Hepatocyte (in vitro differentiated cells): ENCODE results near the gene CSTPP1.

Experiments
- EZH2 ChIP-seq: fragments of 200-600 bp; sonication (generic); IDR thresholded peaks from 2 replicates; pipeline ENCODE4 v1.6.1; 2016; ENCODE audit warnings: antibody characterized with exemption, mild to moderate bottlenecking, borderline replicate concordance
- EZH2phosphoT487 ChIP-seq: fragments of 200-600 bp; sonication (generic); IDR thresholded peaks from one replicate; pipeline ENCODE4 v1.6.1; 2018; ENCODE audit warnings: antibody characterized with exemption, mild to moderate bottlenecking, low read depth, moderate library complexity; ENCODE audit not compliant: unreplicated experiment, severe bottlenecking
- TF ChIP-seq, protein P1 (sequence below): fragments of 200-600 bp; sonication (generic); IDR thresholded peaks from 2 replicates; pipeline ENCODE4 v1.5.1; 2016; ENCODE audit warnings: antibody characterized with exemption, mild to moderate bottlenecking; ENCODE audit not compliant: poor library complexity

DNA sequence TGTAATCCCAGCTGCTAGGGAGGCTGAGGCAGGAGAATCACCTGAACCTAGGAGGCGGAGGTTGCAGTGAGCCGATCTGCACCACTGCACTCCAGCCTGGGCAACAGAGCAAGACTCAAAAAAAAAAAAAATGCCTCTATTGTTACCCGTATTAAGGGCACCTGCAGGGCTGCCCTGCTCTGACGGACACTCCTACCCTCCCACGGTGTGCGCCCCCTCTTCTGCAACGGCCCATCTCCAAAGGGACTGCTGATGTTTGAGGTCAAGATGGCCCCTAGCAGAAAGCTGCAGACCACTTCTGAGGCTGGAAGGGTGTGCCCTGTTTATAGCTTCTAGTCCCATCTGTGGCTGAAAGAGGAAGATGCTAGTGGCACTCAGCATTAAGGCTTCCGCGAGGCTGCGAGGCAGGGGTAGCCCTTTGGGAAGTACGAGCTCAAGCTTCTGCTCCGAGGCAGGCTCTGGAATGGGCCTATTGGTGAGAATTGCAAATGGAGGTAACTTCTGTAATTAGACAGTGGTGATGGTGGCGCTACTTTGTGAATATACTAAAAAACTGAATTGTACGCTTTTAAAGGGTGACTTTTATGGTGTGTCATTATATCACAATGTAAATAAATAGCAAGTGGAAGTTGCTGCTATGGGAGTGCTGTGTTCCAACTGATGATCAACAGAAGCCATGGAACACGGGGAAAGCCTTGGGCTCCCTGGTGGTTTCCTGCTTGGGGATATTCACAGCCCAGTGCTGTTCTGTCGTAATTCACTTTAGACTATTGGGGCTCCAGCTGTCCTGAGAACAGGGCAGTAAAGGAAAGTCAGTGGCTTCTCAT lies 215.8 kb downstream of the CSTPP1 start:
- no peak for TF ChIP-seq EZH2
- TF ChIP-seq, protein P1, sequence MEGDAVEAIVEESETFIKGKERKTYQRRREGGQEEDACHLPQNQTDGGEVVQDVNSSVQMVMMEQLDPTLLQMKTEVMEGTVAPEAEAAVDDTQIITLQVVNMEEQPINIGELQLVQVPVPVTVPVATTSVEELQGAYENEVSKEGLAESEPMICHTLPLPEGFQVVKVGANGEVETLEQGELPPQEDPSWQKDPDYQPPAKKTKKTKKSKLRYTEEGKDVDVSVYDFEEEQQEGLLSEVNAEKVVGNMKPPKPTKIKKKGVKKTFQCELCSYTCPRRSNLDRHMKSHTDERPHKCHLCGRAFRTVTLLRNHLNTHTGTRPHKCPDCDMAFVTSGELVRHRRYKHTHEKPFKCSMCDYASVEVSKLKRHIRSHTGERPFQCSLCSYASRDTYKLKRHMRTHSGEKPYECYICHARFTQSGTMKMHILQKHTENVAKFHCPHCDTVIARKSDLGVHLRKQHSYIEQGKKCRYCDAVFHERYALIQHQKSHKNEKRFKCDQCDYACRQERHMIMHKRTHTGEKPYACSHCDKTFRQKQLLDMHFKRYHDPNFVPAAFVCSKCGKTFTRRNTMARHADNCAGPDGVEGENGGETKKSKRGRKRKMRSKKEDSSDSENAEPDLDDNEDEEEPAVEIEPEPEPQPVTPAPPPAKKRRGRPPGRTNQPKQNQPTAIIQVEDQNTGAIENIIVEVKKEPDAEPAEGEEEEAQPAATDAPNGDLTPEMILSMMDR = no peak
- no peak for TF ChIP-seq EZH2phosphoT487
